Esophagus muscularis mucosa (tissue), 4 donors: ENCODE data around the gene HMGN2. TPM values are rescaled to one million over a fixed set of nuclear protein-coding genes. Genes with fewer than 3 reads are reported as not detected.

ENCODE experiments used
- DNase-seq: peaks from one replicate; pipeline ENCODE4 v3.0.0-alpha.2; 2017; ENCODE audit errors: extremely low spot score
- H3K27ac ChIP-seq, 4 donors: fragments of 200-600 bp; sonication (generic); replicated peaks in 1 of 4; 1 replicate in 3 of 4; 2 replicates in 1 of 4; pipeline ENCODE4 v1.5.1; 2016 to 2019; ENCODE audit warnings: mild to moderate bottlenecking in 1 of 4
- H3K27me3 ChIP-seq, 4 donors: fragments of 200-600 bp; sonication (generic); one replicate each; pipeline versions ENCODE4 v1.5.1 to v1.6.0; 2016 to 2019
- H3K36me3 ChIP-seq, 4 donors: fragments of 200-600 bp; sonication (generic); one replicate each; pipeline ENCODE4 v1.5.1; 2016 to 2019
- H3K4me1 ChIP-seq, 4 donors: fragments of 200-600 bp; sonication (generic); one replicate each; pipeline ENCODE4 v1.5.1; 2016 to 2019
- H3K4me3 ChIP-seq, 4 donors: fragments of 200-600 bp; sonication (generic); 1 replicate in 2 of 4; 2 replicates in 2 of 4; pipeline ENCODE4 v1.5.1; 2016 to 2019; ENCODE audit warnings: mild to moderate bottlenecking in 4 of 4, moderate library complexity in 1 of 4
- H3K9me3 ChIP-seq, 4 donors: fragments of 200-600 bp; sonication (generic); 1 replicate in 3 of 4; 2 replicates in 1 of 4; pipeline ENCODE4 v1.5.1; 2016 to 2019
- EP300 ChIP-seq: sonication (generic); formaldehyde crosslinking; IDR thresholded peaks from one replicate; pipeline ENCODE4 v1.6.1; 2017; ENCODE audit warnings: antibody characterized with exemption
- POLR2A ChIP-seq: fragments of 450-650 bp; IDR thresholded peaks from one replicate; pipeline ENCODE4 v1.6.1; 2017; ENCODE audit warnings: antibody characterized with exemption, moderate library complexity, mild to moderate bottlenecking, low read depth
- POLR2AphosphoS5 ChIP-seq, 2 donors: sonication (generic); formaldehyde crosslinking; IDR thresholded peaks; one replicate each; pipeline ENCODE4 v1.6.1; 2017; ENCODE audit warnings: antibody characterized with exemption in 2 of 2
- WGBS: methylation state at CpG from one replicate; pipeline ENCODE4 v1.1.5; 2018; 5-methylcytosine and 5-hydroxymethylcytosine counted together
- intact Hi-C: fragments of 100-400 bp; cut with DNase I; formaldehyde crosslinking; loops from one replicate; pipeline ENCODE4 v1.15.1; 2023
- total RNA-seq, 4 donors: library from RNA; depleted of rRNA; stranded (reverse); fragments of >200 nt; gene quantifications; one replicate each; pipeline versions ENCODE4 v1.1.0 to v1.2.1, GENCODE V29; 2016
- TF ChIP-seq, protein P1 (sequence below), 3 experiments: fragments of 200-600 bp in 2 of 3; fragments of 450-650 bp in 1 of 3; sonication (generic) in 2 of 3; IDR thresholded peaks; one replicate each; pipeline ENCODE4 v1.5.1; 2017 to 2019; ENCODE audit warnings: antibody characterized with exemption in 3 of 3, mild to moderate bottlenecking in 2 of 3, moderate library complexity in 1 of 3

The HMGN2 gene
- total RNA-seq, 4 donors from 2014 or later: 124 to 263 (median 189) TPM

DNA sequence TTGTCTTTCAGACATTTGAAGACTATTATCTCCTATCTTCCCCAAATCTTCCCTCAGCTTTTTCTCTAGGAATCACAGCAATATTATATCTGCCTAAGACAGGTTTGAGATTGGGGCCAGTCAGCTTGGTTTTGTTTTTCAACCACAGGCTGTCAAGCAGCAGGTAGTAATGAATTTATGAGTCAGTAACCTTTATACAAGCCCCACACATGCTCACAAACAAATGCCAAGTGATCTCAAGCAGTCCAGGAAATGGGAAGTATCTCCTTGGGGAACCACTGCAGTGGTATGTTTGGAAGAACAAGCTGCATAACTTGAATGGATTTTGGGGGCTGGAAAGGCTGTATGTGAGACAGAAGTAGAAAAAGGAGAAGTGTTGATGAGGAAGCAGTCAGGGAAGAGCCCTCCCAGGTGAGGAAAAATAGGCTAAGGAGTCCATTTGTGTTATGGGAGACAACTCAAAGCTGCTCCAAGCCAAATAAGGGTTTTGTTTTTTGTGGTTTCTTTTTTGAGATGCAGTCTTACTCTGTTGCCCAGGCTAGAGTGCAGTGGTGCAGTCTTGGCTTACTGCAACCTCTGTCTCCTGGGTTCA, 38.0 kb upstream of the HMGN2 start:
- H3K27me3 ChIP-seq: no peaks in the 10 kb centered on the region
- no peak overlapping the region for H3K4me3 ChIP-seq
- TF ChIP-seq POLR2A (no peak), EP300 (no peak), POLR2AphosphoS5 (IDR thresholded peaks at IDR 0.05) (no peak)
- TF ChIP-seq, protein P1, sequence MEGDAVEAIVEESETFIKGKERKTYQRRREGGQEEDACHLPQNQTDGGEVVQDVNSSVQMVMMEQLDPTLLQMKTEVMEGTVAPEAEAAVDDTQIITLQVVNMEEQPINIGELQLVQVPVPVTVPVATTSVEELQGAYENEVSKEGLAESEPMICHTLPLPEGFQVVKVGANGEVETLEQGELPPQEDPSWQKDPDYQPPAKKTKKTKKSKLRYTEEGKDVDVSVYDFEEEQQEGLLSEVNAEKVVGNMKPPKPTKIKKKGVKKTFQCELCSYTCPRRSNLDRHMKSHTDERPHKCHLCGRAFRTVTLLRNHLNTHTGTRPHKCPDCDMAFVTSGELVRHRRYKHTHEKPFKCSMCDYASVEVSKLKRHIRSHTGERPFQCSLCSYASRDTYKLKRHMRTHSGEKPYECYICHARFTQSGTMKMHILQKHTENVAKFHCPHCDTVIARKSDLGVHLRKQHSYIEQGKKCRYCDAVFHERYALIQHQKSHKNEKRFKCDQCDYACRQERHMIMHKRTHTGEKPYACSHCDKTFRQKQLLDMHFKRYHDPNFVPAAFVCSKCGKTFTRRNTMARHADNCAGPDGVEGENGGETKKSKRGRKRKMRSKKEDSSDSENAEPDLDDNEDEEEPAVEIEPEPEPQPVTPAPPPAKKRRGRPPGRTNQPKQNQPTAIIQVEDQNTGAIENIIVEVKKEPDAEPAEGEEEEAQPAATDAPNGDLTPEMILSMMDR (IDR thresholded peaks at IDR 0.05): no peak
- H3K36me3 ChIP-seq: peaks cover 24 to 51% (median 44%) of the 10 kb centered on the region in 4 donors
- H3K27ac ChIP-seq: no peak overlapping the region
- peaks cover 20 to 31% (median 28%) of the 10 kb centered on the region in 4 donors for H3K4me1 ChIP-seq
- intact Hi-C loops: no loop called here
- DNase-seq: no peak
- H3K9me3 ChIP-seq: no peaks in the 10 kb centered on the region

- Histone ChIP-seq H3K36me3 (peaks cover 52 to 89% (median 82%) of the 10 kb centered on the region in 4 donors), H3K4me3 (no peak overlapping the region), H3K9me3 (no peaks in the 10 kb centered on the region), H3K27ac (no peak overlapping the region), H3K27me3 (no peaks in the 10 kb centered on the region), H3K4me1 (peaks cover 9 to 17% (median 15%) of the 10 kb centered on the region in 4 donors)
- TF ChIP-seq POLR2AphosphoS5 (IDR thresholded peaks at IDR 0.05): no peak
- WGBS: 99% methylated on average over 6 of the region's 6 CpGs
- no peak for DNase-seq
- intact Hi-C loops: no loop called here
Measured at GRCh38 chr1:26438041-26438440, 34.2 kb upstream of the HMGN2 start.

DNA sequence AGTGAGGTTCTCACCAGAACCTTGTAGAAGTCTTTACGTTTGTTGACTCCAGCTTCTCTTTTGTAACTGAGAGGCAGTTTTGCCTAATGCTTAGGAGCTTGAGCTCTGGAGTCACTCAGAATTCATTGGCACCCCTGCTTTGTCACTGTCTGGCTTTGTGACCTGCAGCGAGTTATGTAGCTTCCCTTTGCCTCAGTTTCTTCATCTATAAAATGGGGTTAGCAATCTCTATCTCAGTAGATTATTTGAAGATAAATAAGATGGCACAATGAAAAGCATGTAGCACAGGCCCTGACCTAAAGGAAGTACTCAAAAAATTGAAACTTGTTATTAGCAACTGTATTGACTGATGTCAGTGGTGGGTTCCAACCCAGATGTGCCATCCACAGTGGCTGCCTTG, 32.0 kb upstream of the HMGN2 start:
- no peaks in the 10 kb centered on the region for H3K9me3 ChIP-seq
- peaks cover 65 to 99% (median 98%) of the 10 kb centered on the region in 4 donors for H3K36me3 ChIP-seq
- 84% methylated on average over 2 of the region's 2 CpGs for WGBS
- no peak overlapping the region for H3K27ac ChIP-seq
- intact Hi-C loops: no loop called here
- no peak for DNase-seq
- TF ChIP-seq EP300 (no peak), POLR2AphosphoS5 (IDR thresholded peaks at IDR 0.05) (no peak), POLR2A (no peak)
- TF ChIP-seq, protein P1 (IDR thresholded peaks at IDR 0.05): no peak
- no peaks in the 10 kb centered on the region for H3K4me1 ChIP-seq
- no peaks in the 10 kb centered on the region for H3K27me3 ChIP-seq
- no peak overlapping the region for H3K4me3 ChIP-seq

DNA sequence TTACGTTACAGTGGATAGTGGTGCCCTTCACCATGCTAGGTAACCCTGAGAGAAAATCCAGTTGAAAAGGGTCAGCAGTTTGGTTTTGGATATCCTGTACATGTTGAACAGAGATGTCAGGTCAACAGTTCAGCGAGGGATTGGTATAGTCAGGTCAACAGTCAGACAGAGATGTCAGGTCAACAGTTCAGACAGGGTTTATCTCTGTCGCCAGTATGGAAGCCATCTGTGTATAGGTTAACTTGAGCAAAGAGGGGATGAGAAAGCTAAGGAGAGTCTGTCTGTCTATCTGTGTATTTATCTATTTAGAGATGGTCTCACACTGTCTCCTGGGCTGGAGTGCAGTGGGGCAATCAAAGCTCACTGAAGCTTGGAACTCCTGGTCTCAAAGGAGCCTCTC, 22.4 kb upstream of the HMGN2 start:
- WGBS: 79% methylated on average over 3 of the region's 3 CpGs
- H3K27ac ChIP-seq: no peak overlapping the region
- no peaks in the 10 kb centered on the region for H3K27me3 ChIP-seq
- no peaks in the 10 kb centered on the region for H3K4me1 ChIP-seq
- DNase-seq: no peak
- H3K4me3 ChIP-seq: no peak overlapping the region
- H3K36me3 ChIP-seq: peaks cover 19 to 100% (median 86%) of the 10 kb centered on the region in 4 donors
- no peaks in the 10 kb centered on the region for H3K9me3 ChIP-seq
- intact Hi-C loops: no loop called here
- TF ChIP-seq POLR2A (no peak), EP300 (no peak), POLR2AphosphoS5 (IDR thresholded peaks at IDR 0.05) (no peak)
- TF ChIP-seq, protein P1 (IDR thresholded peaks at IDR 0.05): no peak

DNA sequence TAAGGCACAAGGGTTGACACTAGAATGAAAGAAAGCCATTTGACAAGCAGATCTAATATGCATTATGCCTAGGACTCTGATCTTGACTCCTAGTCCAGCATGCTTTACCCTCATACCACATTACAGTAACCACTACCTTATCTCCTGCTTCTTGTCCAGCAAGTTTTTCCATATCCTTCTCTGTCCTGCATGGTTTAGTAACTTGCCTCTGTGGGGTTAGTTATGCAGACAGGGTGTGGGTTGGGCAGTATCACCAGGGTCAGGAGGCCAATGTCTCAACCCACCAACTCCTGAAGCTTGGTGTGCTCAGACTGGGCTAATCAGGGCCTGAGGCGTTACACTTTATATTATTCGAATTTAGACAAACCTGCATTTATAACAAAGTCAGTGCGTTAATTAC, 21.3 kb upstream of the HMGN2 start:
- 92% methylated on average over 3 of the region's 3 CpGs for WGBS
- Histone ChIP-seq H3K36me3 (peaks cover 19 to 100% (median 83%) of the 10 kb centered on the region in 4 donors), H3K9me3 (no peaks in the 10 kb centered on the region), H3K27me3 (no peaks in the 10 kb centered on the region), H3K27ac (no peak overlapping the region), H3K4me1 (no peaks in the 10 kb centered on the region), H3K4me3 (no peak overlapping the region)
- intact Hi-C loops: no loop called here
- no peak for DNase-seq
- TF ChIP-seq POLR2AphosphoS5 (IDR thresholded peaks at IDR 0.05) (no peak), EP300 (no peak), POLR2A (no peak)
- TF ChIP-seq, protein P1 (IDR thresholded peaks at IDR 0.05): no peak
